IMR-90 (cell line): ENCODE measurements around the gene FNBP1L.

Source experiments
- BHLHE40 ChIP-seq: fragments of 150-350 bp; IDR thresholded peaks from 2 replicates; pipeline ENCODE4 v1.6.1; 2016; ENCODE audit warnings: mild to moderate bottlenecking, low read depth, low read length
- CEBPB ChIP-seq: IDR thresholded peaks from 2 replicates; pipeline ENCODE4 v1.6.1; 2012; ENCODE audit warnings: low read depth, low read length, improper control_type of control experiment
- CTCF ChIP-seq: conservative IDR thresholded peaks from 2 replicates; pipeline ENCODE4 v1.5.1; 2012; ENCODE audit warnings: mild to moderate bottlenecking, low read depth, low read length, improper control_type of control experiment
- ELK1 ChIP-seq: fragments of 150-350 bp; IDR thresholded peaks from 2 replicates; pipeline ENCODE4 v1.6.1; 2016; ENCODE audit warnings: low read depth, mild to moderate bottlenecking, low read length, moderate library complexity, borderline replicate concordance
- MXI1 ChIP-seq: IDR thresholded peaks from 2 replicates; pipeline ENCODE4 v1.6.1; 2012; ENCODE audit warnings: low read depth, mild to moderate bottlenecking, low read length, moderate library complexity, borderline replicate concordance
- POLR2A ChIP-seq: IDR thresholded peaks from 2 replicates; pipeline ENCODE4 v1.6.1; 2012; ENCODE audit warnings: mild to moderate bottlenecking, low read depth, low read length
- RAD21 ChIP-seq: IDR thresholded peaks from 2 replicates; pipeline ENCODE4 v1.6.1; 2012; ENCODE audit warnings: low read length, improper control_type of control experiment
- RFX5 ChIP-seq: IDR thresholded peaks from 2 replicates; pipeline ENCODE4 v1.8.0; 2012; ENCODE audit warnings: low read depth, mild to moderate bottlenecking, low read length, moderate library complexity
- USF2 ChIP-seq: fragments of 150-350 bp; IDR thresholded peaks from 2 replicates; pipeline ENCODE4 v1.6.1; 2017; ENCODE audit warnings: mild to moderate bottlenecking, antibody characterized with exemption, low read length, low read depth

- no peak for TF ChIP-seq POLR2A
- TF ChIP-seq CTCF: no peak
- TF ChIP-seq USF2: no peak
- no peak for TF ChIP-seq CEBPB
- TF ChIP-seq ELK1: no peak
- TF ChIP-seq BHLHE40: no peak
- TF ChIP-seq MXI1: no peak
- TF ChIP-seq RAD21: no peak
- no peak for TF ChIP-seq RFX5
Measured at GRCh38 chr1:93499075-93499474, 51.2 kb downstream of the FNBP1L start.
